ENCODE data around the gene PNRC1.

DNA sequence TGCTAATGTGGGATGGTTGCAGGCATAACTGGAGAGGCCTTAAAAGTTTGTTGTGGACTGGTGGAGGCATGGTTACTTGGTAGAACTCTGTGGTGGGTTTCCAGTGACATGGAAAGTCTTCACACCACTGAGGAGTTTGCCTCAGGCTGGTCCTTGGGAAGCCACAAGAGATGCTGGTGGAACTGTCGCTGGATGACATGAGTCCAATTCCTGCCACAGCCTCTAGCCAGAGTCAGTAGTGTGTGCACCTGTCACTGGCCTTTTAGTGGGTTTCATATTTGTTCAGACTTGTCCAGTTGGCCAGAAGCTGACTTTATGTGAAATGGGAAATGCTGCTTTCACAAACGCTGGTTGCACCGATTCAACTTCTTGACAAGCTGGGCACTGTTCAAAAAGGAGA is 51.0 kb downstream of the PNRC1 start:
- TF ChIP-seq CTCF (IDR thresholded peaks at IDR 0.05) = no peak
- no peak for TF ChIP-seq POLR2A (IDR thresholded peaks at IDR 0.05)
